Trophoblast cell (in vitro differentiated cells and primary cell): Measurements from ENCODE around the gene TOX2.

Source experiments
- DNase-seq, 2 donors: peaks; one replicate each; pipeline ENCODE4 v3.0.0-alpha.2; 2016
- H2AFZ ChIP-seq: 2 replicates; pipeline ENCODE4 v1.6.1; 2013; ENCODE audit warnings: low read length, moderate library complexity, mild to moderate bottlenecking; ENCODE audit not compliant: insufficient read depth, poor library complexity
- H2AK5ac ChIP-seq: 2 replicates; pipeline ENCODE4 v1.6.1; 2013; ENCODE audit warnings: mild to moderate bottlenecking, low read length
- H2BK120ac ChIP-seq: 2 replicates; pipeline ENCODE4 v1.6.1; 2013; ENCODE audit warnings: low read length, mild to moderate bottlenecking, moderate library complexity; ENCODE audit not compliant: insufficient read depth, poor library complexity
- H2BK12ac ChIP-seq: 2 replicates; pipeline ENCODE4 v1.6.1; 2013; ENCODE audit warnings: mild to moderate bottlenecking, low read length, moderate library complexity
- H2BK5ac ChIP-seq: 2 replicates; pipeline ENCODE4 v1.6.1; 2013; ENCODE audit warnings: low read length, low read depth, moderate library complexity, mild to moderate bottlenecking; ENCODE audit not compliant: poor library complexity
- H3K14ac ChIP-seq: 2 replicates; pipeline ENCODE4 v1.6.1; 2013; ENCODE audit warnings: mild to moderate bottlenecking, low read length
- H3K18ac ChIP-seq: 2 replicates; pipeline ENCODE4 v1.6.1; 2013; ENCODE audit warnings: mild to moderate bottlenecking, low read length
- H3K23ac ChIP-seq: 2 replicates; pipeline ENCODE4 v1.6.1; 2013; ENCODE audit warnings: low read length
- H3K27ac ChIP-seq: 2 replicates; pipeline ENCODE4 v1.5.1; 2013; ENCODE audit warnings: low read depth, mild to moderate bottlenecking, inconsistent platforms, low read length, moderate library complexity
- H3K27me3 ChIP-seq: 2 replicates; pipeline ENCODE4 v1.6.1; 2013; ENCODE audit warnings: inconsistent platforms, mild to moderate bottlenecking, low read length, moderate library complexity; ENCODE audit not compliant: insufficient read depth
- H3K36me3 ChIP-seq, 2 experiments: 1 replicate in 1 of 2; 2 replicates in 1 of 2; pipeline ENCODE4 v1.6.1; 2013; ENCODE audit warnings: low read length in 2 of 2, mild to moderate bottlenecking in 2 of 2, moderate library complexity in 1 of 2; ENCODE audit not compliant: insufficient read depth in 2 of 2, control insufficient read depth in 1 of 2
- H3K4ac ChIP-seq: 2 replicates; pipeline ENCODE4 v1.6.1; 2013; ENCODE audit warnings: low read depth, mild to moderate bottlenecking, low read length, moderate library complexity
- H3K4me1 ChIP-seq, 2 experiments: 1 replicate in 1 of 2; 2 replicates in 1 of 2; pipeline ENCODE4 v1.6.1; 2013; ENCODE audit warnings: low read length in 2 of 2, mild to moderate bottlenecking in 2 of 2, moderate library complexity in 1 of 2; ENCODE audit not compliant: insufficient read depth in 2 of 2, control insufficient read depth in 1 of 2
- H3K4me2 ChIP-seq: 2 replicates; pipeline ENCODE4 v1.6.1; 2013; ENCODE audit warnings: inconsistent platforms, mild to moderate bottlenecking, low read length, moderate library complexity
- H3K4me3 ChIP-seq: 2 replicates; pipeline ENCODE4 v1.5.1; 2013; ENCODE audit warnings: mild to moderate bottlenecking, low read depth, low read length, inconsistent platforms
- H3K79me1 ChIP-seq: one replicate; pipeline ENCODE4 v1.6.1; 2013; ENCODE audit warnings: low read length
- H3K79me2 ChIP-seq: 2 replicates; pipeline ENCODE4 v1.6.1; 2013; ENCODE audit warnings: low read length, mild to moderate bottlenecking; ENCODE audit not compliant: control insufficient read depth, insufficient read depth, poor library complexity
- H3K9ac ChIP-seq: 2 replicates; pipeline ENCODE4 v1.6.1; 2013; ENCODE audit warnings: mild to moderate bottlenecking, low read length
- H3K9me3 ChIP-seq: 2 replicates; pipeline ENCODE4 v1.6.1; 2013; ENCODE audit warnings: low read depth, mild to moderate bottlenecking, control low read depth, inconsistent platforms, low read length; ENCODE audit not compliant: insufficient read depth
- H4K12ac ChIP-seq: 2 replicates; pipeline ENCODE4 v1.6.1; 2013; ENCODE audit warnings: low read depth, mild to moderate bottlenecking, low read length, moderate library complexity
- H4K8ac ChIP-seq: 2 replicates; pipeline ENCODE4 v1.6.1; 2013; ENCODE audit warnings: low read depth, mild to moderate bottlenecking, low read length, moderate library complexity
- H4K91ac ChIP-seq: one replicate; pipeline ENCODE4 v1.6.1; 2013; ENCODE audit warnings: low read depth, mild to moderate bottlenecking, low read length, moderate library complexity
- WGBS: extraction: QIAGEN DNeasy Blood & Tissue Kit; methylation state at CpG from one replicate; pipeline ENCODE4 v1.1.7; 2013; ENCODE audit warnings: missing lambda C conversion rate; ENCODE audit not compliant: insufficient read length, insufficient coverage; ENCODE audit errors: extremely low coverage; 5-methylcytosine and 5-hydroxymethylcytosine counted together

The TOX2 gene

DNA sequence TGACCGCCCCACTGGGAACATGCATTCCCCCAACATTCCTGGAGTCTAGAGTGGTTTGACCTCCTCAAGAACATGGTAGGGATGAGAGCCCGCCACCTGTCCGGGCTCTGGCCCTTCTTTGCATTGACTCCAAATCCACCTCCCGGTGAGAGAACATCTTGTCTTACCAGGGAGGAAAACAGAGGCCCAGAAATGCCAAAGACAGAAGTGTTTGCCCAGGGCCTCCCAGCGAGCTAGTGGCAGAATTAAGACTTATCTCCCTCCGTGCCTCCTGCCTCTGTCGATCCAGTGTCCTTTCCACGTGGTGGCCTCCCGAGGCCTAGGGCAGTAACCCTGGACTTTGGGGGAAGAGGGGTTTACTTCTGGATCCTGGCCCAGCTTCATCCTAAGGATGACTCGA lies 137.5 kb downstream of the TOX2 start:
- Histone ChIP-seq H3K18ac (no peak overlapping the region), H2BK5ac (no peak overlapping the region), H3K79me1 (no peaks in the 10 kb centered on the region), H2BK12ac (no peak overlapping the region), H3K14ac (no peak overlapping the region), H3K4me1 (no peaks in the 10 kb centered on the region), H4K12ac (no peak overlapping the region), H3K4me2 (no peak overlapping the region), H3K36me3 (no peaks in the 10 kb centered on the region), H3K4me3 (no peak overlapping the region), H3K9me3 (no peaks in the 10 kb centered on the region), H4K91ac (no peak overlapping the region), H3K79me2 (no peaks in the 10 kb centered on the region), H3K9ac (no peak overlapping the region), H3K4ac (no peak overlapping the region), H2AK5ac (no peak overlapping the region), H3K27me3 (no peaks in the 10 kb centered on the region), H2AFZ (no peak overlapping the region), H4K8ac (no peak overlapping the region), H3K27ac (no peak overlapping the region), H3K23ac (no peak overlapping the region), H2BK120ac (no peak overlapping the region)
- no CpG with 5 or more reads among the region's 10 CpGs for WGBS
- no peak for DNase-seq

DNA sequence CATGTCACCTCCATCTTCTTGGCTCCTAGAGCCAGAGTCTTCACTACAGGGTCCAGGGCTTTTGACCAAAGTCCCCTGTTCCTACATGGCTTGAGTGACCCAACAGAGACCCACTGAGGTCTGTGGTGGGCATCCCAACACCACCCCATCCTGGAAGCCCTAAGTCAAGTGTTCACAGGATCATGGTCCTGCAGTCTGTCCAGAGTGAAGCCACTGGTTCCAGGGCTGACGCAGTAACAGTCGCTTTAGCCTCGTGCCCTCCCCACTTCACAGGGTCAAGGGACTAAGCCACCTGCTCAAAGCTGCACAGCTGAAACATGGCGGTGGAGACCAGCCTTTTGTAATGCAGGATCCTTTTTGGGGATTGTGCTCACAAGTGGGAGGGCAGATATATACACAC lies 138.4 kb downstream of the TOX2 start:
- Histone ChIP-seq H3K4ac (no peak overlapping the region), H3K4me1 (no peaks in the 10 kb centered on the region), H3K18ac (no peak overlapping the region), H3K9me3 (peaks cover under 1% of the 10 kb centered on the region), H2AK5ac (no peak overlapping the region), H2AFZ (no peak overlapping the region), H4K8ac (no peak overlapping the region), H3K9ac (no peak overlapping the region), H3K4me3 (no peak overlapping the region), H3K79me2 (no peaks in the 10 kb centered on the region), H4K12ac (no peak overlapping the region), H2BK5ac (no peak overlapping the region), H3K23ac (no peak overlapping the region), H3K36me3 (no peaks in the 10 kb centered on the region), H3K4me2 (no peak overlapping the region), H3K14ac (no peak overlapping the region), H3K27me3 (no peaks in the 10 kb centered on the region), H3K79me1 (no peaks in the 10 kb centered on the region), H4K91ac (no peak overlapping the region), H2BK120ac (no peak overlapping the region), H2BK12ac (no peak overlapping the region), H3K27ac (no peak overlapping the region)
- no CpG with 5 or more reads among the region's 4 CpGs for whole genome bisulfite sequencing
- DNase-seq = no peak

DNA sequence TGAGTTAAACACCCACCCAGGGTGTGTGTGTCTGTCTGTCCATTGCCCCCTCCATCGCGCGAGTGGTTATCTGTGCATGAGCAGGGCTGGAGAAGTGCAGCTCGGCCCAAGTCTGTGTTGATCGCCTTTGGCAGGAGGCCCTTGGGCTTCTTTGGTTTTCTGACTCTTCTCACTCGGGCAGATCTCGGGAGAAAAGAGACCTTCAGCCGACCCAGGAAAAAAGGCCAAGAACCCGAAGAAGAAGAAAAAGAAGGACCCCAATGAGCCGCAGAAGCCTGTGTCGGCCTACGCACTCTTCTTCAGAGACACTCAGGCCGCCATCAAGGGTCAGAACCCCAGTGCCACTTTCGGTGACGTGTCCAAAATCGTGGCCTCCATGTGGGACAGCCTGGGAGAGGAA lies 139.5 kb downstream of the TOX2 start:
- Histone ChIP-seq H3K14ac (no peak overlapping the region), H3K9ac (no peak overlapping the region), H4K12ac (no peak overlapping the region), H3K79me2 (no peaks in the 10 kb centered on the region), H3K23ac (no peak overlapping the region), H3K4me1 (no peaks in the 10 kb centered on the region), H2BK120ac (no peak overlapping the region), H3K79me1 (no peaks in the 10 kb centered on the region), H2BK5ac (no peak overlapping the region), H2BK12ac (no peak overlapping the region), H2AK5ac (no peak overlapping the region), H3K4me2 (no peak overlapping the region), H4K91ac (no peak overlapping the region), H3K9me3 (peaks cover 2% of the 10 kb centered on the region), H3K4ac (no peak overlapping the region), H4K8ac (no peak overlapping the region), H3K27ac (no peak overlapping the region), H3K4me3 (no peak overlapping the region), H3K18ac (no peak overlapping the region), H2AFZ (no peak overlapping the region), H3K27me3 (no peaks in the 10 kb centered on the region), H3K36me3 (no peaks in the 10 kb centered on the region)
- DNase-seq = no peak
- WGBS = no CpG with 5 or more reads among the region's 16 CpGs

DNA sequence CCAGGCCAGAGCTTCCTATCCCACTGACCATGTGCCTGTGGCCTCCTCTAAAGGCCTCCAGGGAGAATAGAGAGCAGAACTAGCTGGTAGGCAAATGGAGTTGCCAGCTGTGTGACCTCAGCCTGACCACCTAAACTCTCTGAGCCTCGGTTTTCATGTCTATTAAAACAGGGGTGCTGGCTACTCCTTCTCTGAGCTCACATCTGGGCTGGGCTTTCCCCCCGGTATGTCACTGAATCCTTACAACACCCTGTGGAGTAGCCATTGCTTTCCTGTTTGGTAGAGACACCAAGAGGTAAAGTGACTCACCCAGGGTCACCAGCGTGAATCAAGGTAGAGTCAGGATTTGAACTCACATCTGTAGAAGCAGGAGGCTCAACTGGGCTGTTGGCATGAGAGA lies 140.2 kb downstream of the TOX2 start:
- no peak overlapping the region for H2AK5ac ChIP-seq
- no peak overlapping the region for H3K23ac ChIP-seq
- DNase-seq = no peak
- H3K27ac ChIP-seq = no peak overlapping the region
- no peak overlapping the region for H4K91ac ChIP-seq
- no peak overlapping the region for H2BK5ac ChIP-seq
- no peak overlapping the region for H2BK120ac ChIP-seq
- H3K27me3 ChIP-seq = no peaks in the 10 kb centered on the region
- no peak overlapping the region for H4K8ac ChIP-seq
- H3K4me1 ChIP-seq = no peaks in the 10 kb centered on the region
- H4K12ac ChIP-seq = no peak overlapping the region
- no peaks in the 10 kb centered on the region for H3K79me1 ChIP-seq
- H3K36me3 ChIP-seq = no peaks in the 10 kb centered on the region
- no peak overlapping the region for H2BK12ac ChIP-seq
- H3K9ac ChIP-seq = no peak overlapping the region
- H3K79me2 ChIP-seq = no peaks in the 10 kb centered on the region
- no peak overlapping the region for H3K14ac ChIP-seq
- no peak overlapping the region for H2AFZ ChIP-seq
- H3K18ac ChIP-seq = no peak overlapping the region
- WGBS = no CpG with 5 or more reads among the region's 3 CpGs
- H3K4me3 ChIP-seq = no peak overlapping the region
- no peak overlapping the region for H3K4me2 ChIP-seq
- no peak overlapping the region for H3K4ac ChIP-seq
- H3K9me3 ChIP-seq = peaks cover 2% of the 10 kb centered on the region
